Measurements from ENCODE around the gene TMED1.
A peak's percentile ranks its signal among the peaks of the same experiment; 100 is the strongest.
"Not testable (repeated sequence)": the region's sequence is repeated elsewhere in the genome, so short reads cannot be mapped to it uniquely, and the experiment has no call there.

TMED1 gene

GRCh38 chr19:10870955-10871603 is 35.1 kb upstream of the TMED1 start, which contains the start of gene CARM1:
TSS of gene CARM1 (plus strand) at chr19:10871553. CDS start at chr19:10871703, 150 bp downstream.
- peaks cover 17% of the 10 kb centered on the region for H3K36me3 ChIP-seq
- no peaks in the 10 kb centered on the region for H3K9me3 ChIP-seq (ENCODE audit: severe bottlenecking)
- peak; percentile 99 for DNase-seq
- peak; percentile 72 for TF ChIP-seq CTCF (IDR thresholded peaks at IDR 0.05; ENCODE audit: low read depth, low read length)
- no peaks in the 10 kb centered on the region for H3K27me3 ChIP-seq (ENCODE audit: insufficient read depth, low read depth, severe bottlenecking)
- H3K4me3 ChIP-seq (ENCODE audit: low read depth, low read length), result peak within 1 kb of the TSS; percentile 79
- H3K27ac ChIP-seq, result peak within 1 kb of the TSS; percentile 87

- DNase-seq, result no peak
- Histone ChIP-seq H3K27me3 (ENCODE audit: insufficient read depth, low read depth, severe bottlenecking) (no peaks in the 10 kb centered on the region), H3K4me3 (ENCODE audit: low read depth, low read length) (peak overlapping the region; percentile 51), H3K36me3 (peaks cover 16% of the 10 kb centered on the region), H3K9me3 (ENCODE audit: severe bottlenecking) (no peaks in the 10 kb centered on the region), H3K27ac (peak overlapping the region; percentile 77)
- no peak for TF ChIP-seq CTCF (IDR thresholded peaks at IDR 0.05; ENCODE audit: low read depth, low read length)
Observed at GRCh38 chr19:10870501-10870954, 34.5 kb upstream of the TMED1 start.

- H3K36me3 ChIP-seq, result peaks cover 16% of the 10 kb centered on the region
- peak overlapping the region; percentile 77 for H3K27ac ChIP-seq
- H3K27me3 ChIP-seq (ENCODE audit: insufficient read depth, low read depth, severe bottlenecking); H3K9me3 ChIP-seq (ENCODE audit: severe bottlenecking); H3K4me3 ChIP-seq (ENCODE audit: low read depth, low read length); DNase-seq: not testable (repeated sequence)
Observed at GRCh38 chr19:10869872-10870311, 33.9 kb upstream of the TMED1 start.

GRCh38 chr19:10868872-10869547 is 33.0 kb upstream of the TMED1 start:
- no peak for DNase-seq
- Histone ChIP-seq H3K27ac (no peak overlapping the region), H3K27me3 (ENCODE audit: insufficient read depth, low read depth, severe bottlenecking) (no peaks in the 10 kb centered on the region), H3K9me3 (ENCODE audit: severe bottlenecking) (no peaks in the 10 kb centered on the region), H3K36me3 (peaks cover 7% of the 10 kb centered on the region), H3K4me3 (ENCODE audit: low read depth, low read length) (no peak overlapping the region)
- no peak for TF ChIP-seq CTCF (IDR thresholded peaks at IDR 0.05; ENCODE audit: low read depth, low read length)

- TF ChIP-seq CTCF (IDR thresholded peaks at IDR 0.05; ENCODE audit: low read depth, low read length), result no peak
- Histone ChIP-seq H3K9me3 (ENCODE audit: severe bottlenecking) (no peaks in the 10 kb centered on the region), H3K4me3 (ENCODE audit: low read depth, low read length) (no peak overlapping the region), H3K36me3 (no peaks in the 10 kb centered on the region), H3K27me3 (ENCODE audit: insufficient read depth, low read depth, severe bottlenecking) (no peaks in the 10 kb centered on the region), H3K27ac (no peak overlapping the region)
- DNase-seq, result no peak
Observed at GRCh38 chr19:10866495-10866894, 30.5 kb upstream of the TMED1 start.

- Histone ChIP-seq H3K27ac (peak overlapping the region; percentile 60), H3K4me3 (ENCODE audit: low read depth, low read length) (peak overlapping the region; percentile 12), H3K36me3 (no peaks in the 10 kb centered on the region), H3K9me3 (ENCODE audit: severe bottlenecking) (no peaks in the 10 kb centered on the region), H3K27me3 (ENCODE audit: insufficient read depth, low read depth, severe bottlenecking) (no peaks in the 10 kb centered on the region)
- TF ChIP-seq CTCF (IDR thresholded peaks at IDR 0.05; ENCODE audit: low read depth, low read length), result peak; percentile 87
- peak; percentile 87 for DNase-seq
Observed at GRCh38 chr19:10864538-10864899, 28.5 kb upstream of the TMED1 start.

Data from WERI-Rb-1 (cell line).